SK-N-DZ (cell line): ENCODE measurements around the gene TAS2R30. TPM values are rescaled to one million over a fixed set of nuclear protein-coding genes. Genes with fewer than 3 reads are reported as not detected.

Source experiments
- DNase-seq: peaks from one replicate; pipeline ENCODE4 v3.0.0-alpha.2; 2015; ENCODE audit warnings: low spot score
- polyA plus RNA-seq, 2 experiments: library from polyadenylated mRNA; depleted of rRNA; stranded (reverse); fragments of >200 nt; gene quantifications; 2 replicates each; pipeline ENCODE4 v1.2.3, GENCODE V29; 2014

Gene TAS2R30
- polyA plus RNA-seq (2014; cell fraction: cytosol; rRNA removed): not detected in 2 replicates
- polyA plus RNA-seq (2014; cell fraction: nucleus; rRNA removed): 0.24 TPM in 1 of 2 replicates, not detected in the other

- DNase-seq: no peak
Observed at GRCh38 chr12:11134305-11134704, at the start of gene TAS2R30. TSS of gene TAS2R30 (minus strand) at chr12:11134644. CDS start at chr12:11134244, 400 bp downstream.

GRCh38 chr12:11183011-11183410 lies 48.6 kb upstream of the TAS2R30 start:
- DNase-seq: no peak

- no peak for DNase-seq
Observed at GRCh38 chr12:11182529-11182928, 48.1 kb upstream of the TAS2R30 start.

- DNase-seq: no peak
Observed at GRCh38 chr12:11178250-11178649, 43.8 kb upstream of the TAS2R30 start.

- DNase-seq: no peak
Observed at GRCh38 chr12:11174022-11174421, 39.6 kb upstream of the TAS2R30 start.

- DNase-seq: no peak
Observed at GRCh38 chr12:11171969-11172675, 37.7 kb upstream of the TAS2R30 start.

- peak; percentile 95 for DNase-seq
Observed at GRCh38 chr12:11171145-11171968, 36.9 kb upstream of the TAS2R30 start, which contains the start of gene SMIM10L1. TSS of gene SMIM10L1 (plus strand) at chr12:11171194. CDS start at chr12:11171357, 163 bp downstream.

- DNase-seq: no peak
Observed at GRCh38 chr12:11170810-11171144, 36.3 kb upstream of the TAS2R30 start.

- DNase-seq: no peak
Observed at GRCh38 chr12:11166300-11166699, 31.9 kb upstream of the TAS2R30 start.

- DNase-seq: no peak
Observed at GRCh38 chr12:11164384-11164783, 29.9 kb upstream of the TAS2R30 start.

- DNase-seq: no peak
Observed at GRCh38 chr12:11162502-11162901, 28.1 kb upstream of the TAS2R30 start.

- no peak for DNase-seq
Observed at GRCh38 chr12:11158885-11159444, 24.5 kb upstream of the TAS2R30 start.

- DNase-seq: no peak
Observed at GRCh38 chr12:11154400-11154925, 20.0 kb upstream of the TAS2R30 start.

GRCh38 chr12:11152725-11153124 lies 18.3 kb upstream of the TAS2R30 start:
- DNase-seq: no peak

GRCh38 chr12:11150832-11151231 lies 16.4 kb upstream of the TAS2R30 start:
- no peak for DNase-seq

- no peak for DNase-seq
Observed at GRCh38 chr12:11147420-11147819, 13.0 kb upstream of the TAS2R30 start.

GRCh38 chr12:11144297-11144696 lies 9.9 kb upstream of the TAS2R30 start:
- DNase-seq: no peak

- DNase-seq: no peak
Observed at GRCh38 chr12:11143352-11143751, 8.9 kb upstream of the TAS2R30 start.

- no peak for DNase-seq
Observed at GRCh38 chr12:11136075-11136474, 1.6 kb upstream of the TAS2R30 start.

- DNase-seq: no peak
Observed at GRCh38 chr12:11133816-11134215, 628 bp downstream of the TAS2R30 start.

- DNase-seq: no peak
Observed at GRCh38 chr12:11133162-11133561, 1.3 kb downstream of the TAS2R30 start.

GRCh38 chr12:11130999-11131398 lies 3.4 kb downstream of the TAS2R30 start:
- DNase-seq: no peak
